C4-2B (cell line): ENCODE data around the gene PRR20G.

Source experiments
- H3K27ac ChIP-seq: fragments of 450-650 bp; 2 replicates; pipeline ENCODE4 v1.5.1; 2017
- CTCF ChIP-seq: fragments of 450-650 bp; conservative IDR thresholded peaks from 2 replicates; pipeline ENCODE4 v1.5.1; 2017; ENCODE audit warnings: mild to moderate bottlenecking
- ZFX ChIP-seq: fragments of 450-650 bp; IDR thresholded peaks from 2 replicates; pipeline ENCODE4 v1.6.1; 2017

PRR20G gene

GRCh38 chr3:127275287-127275781 is 12.5 kb downstream of the PRR20G start:
- no peak overlapping the region for H3K27ac ChIP-seq
- TF ChIP-seq ZFX (no peak), CTCF (no peak)

GRCh38 chr3:127274200-127274760 is 13.6 kb downstream of the PRR20G start:
- no peak for TF ChIP-seq ZFX
- TF ChIP-seq CTCF: no peak
- no peak overlapping the region for H3K27ac ChIP-seq

- H3K27ac ChIP-seq: no peak overlapping the region
- TF ChIP-seq CTCF: no peak
- no peak for TF ChIP-seq ZFX
Observed at GRCh38 chr3:127273206-127273605, 14.6 kb downstream of the PRR20G start.

- TF ChIP-seq ZFX (no peak), CTCF (no peak)
- no peak overlapping the region for H3K27ac ChIP-seq
Observed at GRCh38 chr3:127266186-127266585, 21.7 kb downstream of the PRR20G start.

- TF ChIP-seq ZFX: no peak
Observed at GRCh38 chr3:127265581-127265981, 22.3 kb downstream of the PRR20G start.

GRCh38 chr3:127264794-127265514 is 22.9 kb downstream of the PRR20G start:
- TF ChIP-seq CTCF: no peak
- no peak overlapping the region for H3K27ac ChIP-seq

More at GRCh38 chr3:127265581-127265981, 22.3 kb downstream of the PRR20G start:
- H3K27ac ChIP-seq: no peak overlapping the region

- TF ChIP-seq ZFX: no peak
- no peak for TF ChIP-seq CTCF
- no peak overlapping the region for H3K27ac ChIP-seq
Observed at GRCh38 chr3:127264292-127264691, 23.6 kb downstream of the PRR20G start.
